ENCODE data around the gene EDDM3A.
A peak's percentile ranks its signal among the peaks of the same experiment; 100 is the strongest.
"Not testable (repeated sequence)": the region's sequence is repeated elsewhere in the genome, so short reads cannot be mapped to it uniquely, and the experiment has no call there.

EDDM3A gene

GRCh38 chr14:20746566-20746965, 879 bp downstream of the EDDM3A start:
- no peak for DNase-seq (ENCODE audit: low read depth)
- TF ChIP-seq CTCF (IDR thresholded peaks at IDR 0.05; ENCODE audit: insufficient read depth, low read depth, low read length, missing control alignments) = no peak
- H3K4me3 ChIP-seq (ENCODE audit: low read depth, low read length) = no peak overlapping the region

- no peak for DNase-seq (ENCODE audit: low read depth)
- no peak overlapping the region for H3K4me3 ChIP-seq (ENCODE audit: low read depth, low read length)
- TF ChIP-seq CTCF (IDR thresholded peaks at IDR 0.05; ENCODE audit: insufficient read depth, low read depth, low read length, missing control alignments) = no peak
Measured at GRCh38 chr14:20748439-20748838, 2.8 kb downstream of the EDDM3A start.

GRCh38 chr14:20750194-20750593, 4.5 kb downstream of the EDDM3A start:
- no peak overlapping the region for H3K4me3 ChIP-seq (ENCODE audit: low read depth, low read length)
- DNase-seq (ENCODE audit: low read depth) = no peak
- TF ChIP-seq CTCF (IDR thresholded peaks at IDR 0.05; ENCODE audit: insufficient read depth, low read depth, low read length, missing control alignments) = no peak

- no peak for DNase-seq (ENCODE audit: low read depth)
- no peak for TF ChIP-seq CTCF (IDR thresholded peaks at IDR 0.05; ENCODE audit: insufficient read depth, low read depth, low read length, missing control alignments)
- H3K4me3 ChIP-seq (ENCODE audit: low read depth, low read length) = no peak overlapping the region
Measured at GRCh38 chr14:20751963-20752562, 6.4 kb downstream of the EDDM3A start.

GRCh38 chr14:20754308-20754707, 8.6 kb downstream of the EDDM3A start:
- no peak overlapping the region for H3K4me3 ChIP-seq (ENCODE audit: low read depth, low read length)
- no peak for DNase-seq (ENCODE audit: low read depth)
- no peak for TF ChIP-seq CTCF (IDR thresholded peaks at IDR 0.05; ENCODE audit: insufficient read depth, low read depth, low read length, missing control alignments)

- no peak for DNase-seq (ENCODE audit: low read depth)
- no peak overlapping the region for H3K4me3 ChIP-seq (ENCODE audit: low read depth, low read length)
- TF ChIP-seq CTCF (IDR thresholded peaks at IDR 0.05; ENCODE audit: insufficient read depth, low read depth, low read length, missing control alignments) = no peak
Measured at GRCh38 chr14:20755037-20755436, 9.3 kb downstream of the EDDM3A start.

GRCh38 chr14:20757965-20758364, 12.3 kb downstream of the EDDM3A start:
- peak; percentile 51 for DNase-seq (ENCODE audit: low read depth)
- TF ChIP-seq CTCF (IDR thresholded peaks at IDR 0.05; ENCODE audit: insufficient read depth, low read depth, low read length, missing control alignments) = peak; percentile 47

GRCh38 chr14:20759465-20759864, 13.8 kb downstream of the EDDM3A start:
- H3K4me3 ChIP-seq (ENCODE audit: low read depth, low read length); DNase-seq (ENCODE audit: low read depth): not testable (repeated sequence)

More at GRCh38 chr14:20757965-20758364, 12.3 kb downstream of the EDDM3A start:
- no peak overlapping the region for H3K4me3 ChIP-seq (ENCODE audit: low read depth, low read length)
